Ovary (tissue), 9 donors: ENCODE data around the gene CDKAL1. TPM values are rescaled to one million over a fixed set of nuclear protein-coding genes. Genes with fewer than 3 reads are reported as not detected.

Source experiments
- DNase-seq, 5 donors: peaks; one replicate each; pipeline ENCODE4 v3.0.0-alpha.2; 2019 to 2020
- H3K27ac ChIP-seq, 2 donors: fragments of 200-600 bp; one replicate each; pipeline versions ENCODE4 v1.5.1 to v1.8.0; 2019 to 2022
- H3K27me3 ChIP-seq: fragments of 200-600 bp; one replicate; pipeline ENCODE4 v1.8.0; 2022
- H3K36me3 ChIP-seq: fragments of 200-600 bp; sonication (generic); one replicate; pipeline ENCODE4 v1.5.1; 2019
- H3K4me1 ChIP-seq: one replicate; pipeline ENCODE4 v1.8.1; 2013; ENCODE audit warnings: mild to moderate bottlenecking, moderate library complexity; ENCODE audit not compliant: insufficient read depth
- H3K4me3 ChIP-seq: fragments of 200-600 bp; sonication (generic); one replicate; pipeline ENCODE4 v1.5.1; 2017
- H3K9me3 ChIP-seq, 2 donors: fragments of 200-600 bp in 1 of 2; sonication (generic) in 1 of 2; one replicate each; pipeline versions ENCODE4 v1.5.1 to v1.8.1; 2013 to 2019; ENCODE audit warnings: mild to moderate bottlenecking in 1 of 2, moderate library complexity in 1 of 2
- CTCF ChIP-seq, 3 donors: fragments of 450-650 bp in 2 of 3; fragments of 200-600 bp in 1 of 3; IDR thresholded peaks; one replicate each; pipeline versions ENCODE4 v1.5.1 to v1.8.0; 2016 to 2022; ENCODE audit warnings: antibody characterized with exemption in 3 of 3, mild to moderate bottlenecking in 1 of 3
- EP300 ChIP-seq: sonication (generic); formaldehyde crosslinking; IDR thresholded peaks from one replicate; pipeline ENCODE4 v1.6.1; 2017; ENCODE audit warnings: antibody characterized with exemption
- POLR2A ChIP-seq: fragments of 450-650 bp; IDR thresholded peaks from one replicate; pipeline ENCODE4 v1.6.1; 2017; ENCODE audit warnings: antibody characterized with exemption, mild to moderate bottlenecking, moderate library complexity
- WGBS, 3 donors: extraction: QIAGEN DNeasy Blood & Tissue Kit in 1 of 3; methylation state at CpG; one replicate each; pipeline versions ENCODE4 v1.1.5 to v1.1.7; 2013 to 2017; 5-methylcytosine and 5-hydroxymethylcytosine counted together
- intact Hi-C, 4 donors: fragments of 100-400 bp; cut with DNase I; formaldehyde crosslinking; loops; one replicate each; pipeline versions ENCODE4 v1.11.0 to v1.15.1; 2022 to 2023
- polyA plus RNA-seq, 2 donors: library from polyadenylated mRNA; stranded (reverse); fragments of 200-250 nt in 1 of 2; fragments of 350-450 nt in 1 of 2; fragmentation: Illumina TruSeq in 1 of 2; extraction: RNeasy Lipid Tissue Mini Kit (QIAGEN cat#74804) in 1 of 2; gene quantifications; one replicate each; pipeline ENCODE4 v1.2.3, GENCODE V29; 2013 to 2014
- total RNA-seq, 7 donors: library from RNA; depleted of rRNA in 2 of 7; stranded (reverse); fragments of >200 nt in 2 of 7; fragmentation: NEBNext Ultra II Directional in 3 of 7; extraction: Animal tissue kit (Norgen Biotek cat#: 25700) in 3 of 7; gene quantifications; one replicate each; pipeline versions ENCODE4 v1.1.0 to v1.2.4, GENCODE V29; 2016 to 2023
- donor health status: DM: no; HTN: no; CAD: no; lungs with moderate emphysema.
- donor health status: DM: no; HTN: no; CAD: no.
- donor health status: Bipolar disorder and iron deficiency.
- donor health status: DM: yes; HTN: yes; CAD: no.
- donor health status: DM: no; HTN: no; CAD: no.
- donor health status: DM: yes; HTN: yes; CAD: no.

The CDKAL1 gene
- total and polyA plus RNA-seq, 9 donors: 6.8 to 21.3 (median 18.9) TPM

GRCh38 chr6:20773822-20774221 lies 239.6 kb downstream of the CDKAL1 start:
- no peaks in the 10 kb centered on the region for H3K9me3 ChIP-seq
- TF ChIP-seq EP300 (no peak), POLR2A (no peak), CTCF (IDR thresholded peaks at IDR 0.05) (no peak)
- intact Hi-C loops: no loop called here
- DNase-seq: no peak
- 94 to 96% (median 95%) methylated on average over 1 of the region's 1 CpG for WGBS, 3 donors
- H3K27ac ChIP-seq: no peak overlapping the region
- no peaks in the 10 kb centered on the region for H3K4me1 ChIP-seq
- no peak overlapping the region for H3K4me3 ChIP-seq
- no peaks in the 10 kb centered on the region for H3K27me3 ChIP-seq
- no peaks in the 10 kb centered on the region for H3K36me3 ChIP-seq

- DNase-seq: no peak
- no peaks in the 10 kb centered on the region for H3K27me3 ChIP-seq
- H3K36me3 ChIP-seq: no peaks in the 10 kb centered on the region
- intact Hi-C loops: no loop called here
- H3K9me3 ChIP-seq: no peaks in the 10 kb centered on the region
- no peak overlapping the region for H3K4me3 ChIP-seq
- H3K27ac ChIP-seq: no peak overlapping the region
- WGBS, 3 donors: 72 to 93% (median 79%) methylated on average over 1 of the region's 1 CpG
- H3K4me1 ChIP-seq: no peaks in the 10 kb centered on the region
- TF ChIP-seq POLR2A: no peak
- no peak for TF ChIP-seq CTCF (IDR thresholded peaks at IDR 0.05)
- TF ChIP-seq EP300: no peak
Measured at GRCh38 chr6:20775981-20776380, 241.7 kb downstream of the CDKAL1 start.

GRCh38 chr6:20777801-20778200 lies 243.5 kb downstream of the CDKAL1 start:
- Histone ChIP-seq H3K27me3 (no peaks in the 10 kb centered on the region), H3K4me1 (no peaks in the 10 kb centered on the region), H3K9me3 (no peaks in the 10 kb centered on the region), H3K27ac (no peak overlapping the region), H3K4me3 (no peak overlapping the region), H3K36me3 (no peaks in the 10 kb centered on the region)
- intact Hi-C loops: no loop called here
- no peak for DNase-seq
- TF ChIP-seq POLR2A: no peak
- no peak for TF ChIP-seq CTCF (IDR thresholded peaks at IDR 0.05)
- no peak for TF ChIP-seq EP300

- no peak for TF ChIP-seq EP300
- Histone ChIP-seq H3K4me3 (no peak overlapping the region), H3K9me3 (no peaks in the 10 kb centered on the region), H3K27ac (no peak overlapping the region), H3K36me3 (no peaks in the 10 kb centered on the region), H3K4me1 (no peaks in the 10 kb centered on the region), H3K27me3 (no peaks in the 10 kb centered on the region)
- DNase-seq: no peak
- intact Hi-C loops: no loop called here
- 95 to 98% (median 97%) methylated on average over 5 of the region's 5 CpGs for WGBS, 3 donors
Measured at GRCh38 chr6:20778459-20778858, 244.2 kb downstream of the CDKAL1 start.

GRCh38 chr6:20778912-20779311 lies 244.7 kb downstream of the CDKAL1 start:
- Histone ChIP-seq H3K4me1 (no peaks in the 10 kb centered on the region), H3K36me3 (no peaks in the 10 kb centered on the region), H3K27ac (no peak overlapping the region), H3K27me3 (no peaks in the 10 kb centered on the region), H3K4me3 (no peak overlapping the region), H3K9me3 (no peaks in the 10 kb centered on the region)
- DNase-seq: no peak
- 96% methylated on average over 6 of the region's 6 CpGs for WGBS, 3 donors
- TF ChIP-seq POLR2A (no peak), CTCF (IDR thresholded peaks at IDR 0.05) (no peak), EP300 (no peak)
- intact Hi-C loops: no loop called here
